Measurements from ENCODE around the gene LIN28B.

LIN28B gene

DNA sequence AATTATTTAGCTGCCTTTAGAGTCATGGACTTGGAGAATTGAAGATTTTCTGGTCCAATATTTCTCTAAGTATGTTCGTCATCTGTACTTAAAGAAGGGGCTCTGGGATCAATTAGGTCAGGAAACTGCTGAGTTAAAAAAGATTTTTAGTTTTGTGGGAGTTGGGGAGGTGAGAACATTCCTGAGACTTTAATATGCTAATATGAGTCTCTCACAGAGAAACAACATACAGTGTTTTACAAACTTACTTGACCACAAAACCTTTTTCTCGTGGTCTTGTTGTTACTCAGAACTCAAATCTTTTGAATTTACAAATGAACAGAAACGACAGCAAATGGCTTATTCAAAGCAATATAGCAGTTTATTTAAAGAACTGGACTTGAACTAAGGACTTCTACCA, 67.9 kb downstream of the LIN28B start:
- TF ChIP-seq GATA2 (IDR thresholded peaks at IDR 0.05; ENCODE audit: low read depth, low read length) (no peak), GATA3 (IDR thresholded peaks at IDR 0.05; ENCODE audit: low read depth, low read length) (no peak)

DNA sequence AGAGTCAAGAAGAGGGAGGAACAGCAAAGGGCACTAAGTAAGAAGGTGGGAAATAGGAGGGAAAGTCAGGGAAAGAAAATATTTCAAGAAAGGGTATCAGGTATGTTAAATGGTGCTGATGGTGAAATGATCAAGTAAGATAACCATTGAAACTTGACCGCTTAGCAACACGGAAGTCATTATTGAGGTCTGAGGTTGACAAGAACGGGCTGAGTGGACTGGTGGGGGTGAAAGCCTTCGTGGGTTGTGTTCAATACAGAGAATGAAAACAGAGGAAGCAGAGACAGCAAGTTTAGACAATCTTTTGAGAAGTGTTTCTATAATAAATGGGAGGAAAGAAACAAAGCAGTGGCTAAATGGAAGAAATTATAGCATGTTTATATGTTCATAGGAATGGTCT, 72.0 kb downstream of the LIN28B start:
- TF ChIP-seq GATA3 (IDR thresholded peaks at IDR 0.05; ENCODE audit: low read depth, low read length) (no peak), GATA2 (IDR thresholded peaks at IDR 0.05; ENCODE audit: low read depth, low read length) (no peak)

DNA sequence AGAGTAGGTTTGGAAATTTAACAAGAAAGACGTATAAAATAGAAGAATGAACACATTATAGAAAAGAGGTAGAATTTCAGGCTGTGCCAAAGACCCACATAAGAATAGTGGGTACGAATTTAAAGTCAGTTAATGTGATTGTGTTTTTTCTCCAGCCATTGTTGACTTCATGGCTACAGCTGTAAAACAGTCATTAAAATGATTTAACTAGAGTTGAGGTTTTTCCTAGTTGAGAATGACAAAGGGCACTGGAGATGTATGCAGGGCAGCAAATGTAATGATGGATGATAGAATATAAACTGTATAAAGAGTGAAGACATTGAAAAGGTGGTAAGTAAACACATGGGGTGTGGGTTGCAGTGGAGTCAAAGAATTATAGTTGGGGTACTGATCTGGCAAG, 72.7 kb downstream of the LIN28B start:
- TF ChIP-seq GATA3 (IDR thresholded peaks at IDR 0.05; ENCODE audit: low read depth, low read length) (no peak), GATA2 (IDR thresholded peaks at IDR 0.05; ENCODE audit: low read depth, low read length) (no peak)

DNA sequence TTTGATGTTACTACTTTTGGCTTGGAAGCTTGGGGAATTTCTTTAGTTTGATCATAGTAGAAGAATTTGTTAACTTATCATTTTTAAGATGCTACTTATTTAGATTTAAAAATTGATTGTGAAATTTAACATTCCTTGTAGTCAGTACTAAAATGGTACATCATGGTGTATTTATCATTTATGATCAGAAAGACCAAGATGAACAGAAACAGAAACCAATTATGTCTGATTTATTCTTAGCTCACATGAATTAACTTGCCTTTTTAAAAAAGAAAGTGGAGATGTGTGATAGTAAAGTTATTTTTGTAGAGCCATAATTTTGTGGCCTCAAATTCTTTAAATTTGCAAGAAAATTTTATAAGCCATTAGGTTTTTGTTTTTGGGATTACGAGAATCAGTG, 77.6 kb downstream of the LIN28B start:
- TF ChIP-seq GATA2 (IDR thresholded peaks at IDR 0.05; ENCODE audit: low read depth, low read length), result no peak

DNA sequence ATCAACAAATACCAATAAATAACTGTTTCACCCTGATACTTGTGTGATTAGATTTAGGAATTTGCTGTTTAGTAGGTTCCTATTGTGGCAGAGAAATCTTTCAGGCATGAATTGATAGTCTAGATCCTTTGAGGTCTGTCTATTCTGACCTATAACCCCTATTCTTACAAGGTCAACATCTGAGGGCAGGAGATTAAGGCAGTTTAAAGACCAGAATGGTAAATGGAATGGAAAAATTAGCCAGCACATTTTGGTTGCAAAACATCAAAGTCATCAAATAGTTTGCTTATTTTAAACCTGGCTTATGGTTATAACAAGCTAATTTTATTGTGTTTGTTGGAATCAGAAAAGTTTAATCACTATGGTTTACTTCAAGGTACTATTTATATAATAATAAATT, 78.4 kb downstream of the LIN28B start:
- no peak for TF ChIP-seq GATA2 (IDR thresholded peaks at IDR 0.05; ENCODE audit: low read depth, low read length)
- TF ChIP-seq GATA3 (IDR thresholded peaks at IDR 0.05; ENCODE audit: low read depth, low read length), result no peak

DNA sequence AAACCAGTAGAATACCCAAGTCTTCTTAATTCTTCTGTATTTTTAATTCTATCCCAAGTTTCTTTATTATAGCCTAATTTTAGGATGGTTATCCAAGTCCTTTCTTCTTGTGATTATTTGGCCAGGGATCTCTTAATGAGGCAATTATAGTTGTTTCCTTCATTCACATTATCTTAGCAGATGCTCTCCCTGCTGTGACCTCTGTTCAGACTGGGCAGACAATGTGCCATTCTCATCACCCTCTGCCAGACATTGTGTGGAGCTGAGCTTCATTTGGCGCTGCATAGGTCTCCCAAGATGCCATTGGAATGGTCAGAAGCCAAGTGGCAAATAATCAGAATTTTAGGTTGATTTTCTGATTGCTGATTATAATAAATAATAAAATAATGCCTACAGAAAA, 79.4 kb downstream of the LIN28B start:
- no peak for TF ChIP-seq GATA3 (IDR thresholded peaks at IDR 0.05; ENCODE audit: low read depth, low read length)
- TF ChIP-seq GATA2 (IDR thresholded peaks at IDR 0.05; ENCODE audit: low read depth, low read length), result no peak

DNA sequence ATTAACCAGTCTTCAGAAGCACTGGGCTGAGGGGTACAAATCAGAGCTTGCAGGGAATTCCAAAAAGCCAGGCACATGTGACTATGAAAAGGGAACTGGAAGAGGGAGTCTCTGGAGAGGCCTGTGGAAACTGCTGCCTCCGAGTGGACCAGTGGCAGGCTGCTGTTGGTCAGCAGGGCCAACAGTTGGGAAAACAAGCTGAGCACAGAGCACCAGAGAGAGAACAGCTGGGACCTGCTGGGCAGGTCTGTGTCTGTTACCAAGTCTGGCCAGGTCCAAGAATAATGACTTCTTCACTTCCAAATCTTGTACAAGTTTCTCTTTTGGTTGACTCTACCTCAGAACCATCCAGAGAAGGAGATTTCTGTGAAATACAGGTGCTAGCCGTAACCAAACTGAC, 81.4 kb downstream of the LIN28B start:
- TF ChIP-seq GATA3 (IDR thresholded peaks at IDR 0.05; ENCODE audit: low read depth, low read length) (no peak), GATA2 (IDR thresholded peaks at IDR 0.05; ENCODE audit: low read depth, low read length) (no peak)

DNA sequence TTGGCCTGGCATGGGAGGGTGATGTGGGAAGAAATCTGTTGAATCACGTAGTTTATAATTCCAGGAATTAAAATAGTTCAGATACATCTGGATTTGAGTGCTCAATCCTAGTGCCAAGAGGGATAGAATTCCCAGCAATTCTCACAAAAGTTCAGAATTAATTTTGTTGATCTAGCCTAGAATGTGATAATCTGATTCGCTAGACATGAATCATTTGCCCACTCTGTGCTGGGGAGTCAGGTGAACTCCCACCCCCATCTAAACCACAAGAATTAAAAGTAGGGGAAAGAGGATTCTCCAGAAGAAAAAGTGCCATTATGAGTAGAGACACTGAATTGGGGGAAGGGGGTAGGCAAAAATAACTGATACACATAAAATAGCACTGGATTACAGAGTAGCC, 85.0 kb downstream of the LIN28B start:
- TF ChIP-seq GATA2 (IDR thresholded peaks at IDR 0.05; ENCODE audit: low read depth, low read length) (no peak), GATA3 (IDR thresholded peaks at IDR 0.05; ENCODE audit: low read depth, low read length) (no peak)

DNA sequence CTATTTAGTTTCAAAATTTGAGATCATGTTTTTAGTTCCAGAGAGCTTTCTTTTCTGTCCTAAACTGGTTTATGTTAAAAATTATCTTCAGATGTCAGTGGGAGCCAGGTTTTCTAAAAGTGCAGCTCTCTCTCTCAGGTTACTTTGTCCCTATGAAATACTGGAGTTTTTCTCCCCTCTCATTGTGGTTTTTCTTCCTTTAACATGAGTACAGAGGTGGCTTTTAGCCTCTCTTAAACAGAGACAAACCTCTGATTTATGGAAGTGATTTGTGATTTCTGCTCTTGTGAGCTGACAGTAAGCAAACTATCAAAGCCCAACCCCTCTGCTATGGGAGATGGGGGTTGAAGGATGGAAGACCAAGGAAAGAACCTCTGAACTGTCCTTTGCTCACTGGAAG, 85.7 kb downstream of the LIN28B start:
- TF ChIP-seq GATA3 (IDR thresholded peaks at IDR 0.05; ENCODE audit: low read depth, low read length), result no peak
- no peak for TF ChIP-seq GATA2 (IDR thresholded peaks at IDR 0.05; ENCODE audit: low read depth, low read length)

DNA sequence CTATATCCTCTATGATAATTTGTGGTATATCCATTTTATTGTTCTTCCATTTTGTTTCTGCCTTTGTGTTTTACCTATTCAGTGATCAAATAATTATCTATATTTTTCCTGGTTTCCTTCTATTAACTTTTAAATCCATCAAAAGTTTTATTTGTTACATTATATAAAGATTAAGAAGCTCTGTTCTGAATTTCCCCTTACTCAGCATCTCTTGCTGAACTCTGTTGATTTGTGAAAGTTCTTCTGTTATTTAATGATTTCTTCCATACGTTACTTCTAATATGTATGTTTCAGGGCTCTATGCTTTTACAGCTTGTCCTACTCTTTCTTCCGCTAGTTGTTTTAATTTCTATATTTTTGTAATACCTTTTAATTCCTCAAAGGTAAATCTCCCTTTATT, 87.1 kb downstream of the LIN28B start:
- TF ChIP-seq GATA3 (IDR thresholded peaks at IDR 0.05; ENCODE audit: low read depth, low read length), result no peak
- TF ChIP-seq GATA2 (IDR thresholded peaks at IDR 0.05; ENCODE audit: low read depth, low read length), result no peak

DNA sequence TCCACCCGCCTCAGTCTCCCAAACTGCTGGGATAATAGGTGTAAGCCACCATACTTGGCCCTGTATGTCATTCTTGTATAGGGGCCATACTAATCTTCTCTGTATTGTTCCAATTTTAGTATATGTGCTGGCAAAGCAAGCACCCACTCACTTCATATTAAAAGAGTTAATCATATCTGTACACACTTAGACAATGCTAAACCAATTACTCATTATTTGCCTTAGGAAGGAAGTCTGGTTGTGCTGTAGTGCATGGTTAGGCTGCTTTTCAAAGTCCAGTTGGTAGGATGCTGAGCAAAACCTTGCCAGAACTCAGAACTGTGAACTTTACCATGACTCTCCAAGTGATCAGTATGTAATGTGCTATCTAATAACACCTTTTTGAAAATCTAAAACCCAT, 88.6 kb downstream of the LIN28B start:
- TF ChIP-seq GATA3 (IDR thresholded peaks at IDR 0.05; ENCODE audit: low read depth, low read length) (no peak), GATA2 (IDR thresholded peaks at IDR 0.05; ENCODE audit: low read depth, low read length) (no peak)

DNA sequence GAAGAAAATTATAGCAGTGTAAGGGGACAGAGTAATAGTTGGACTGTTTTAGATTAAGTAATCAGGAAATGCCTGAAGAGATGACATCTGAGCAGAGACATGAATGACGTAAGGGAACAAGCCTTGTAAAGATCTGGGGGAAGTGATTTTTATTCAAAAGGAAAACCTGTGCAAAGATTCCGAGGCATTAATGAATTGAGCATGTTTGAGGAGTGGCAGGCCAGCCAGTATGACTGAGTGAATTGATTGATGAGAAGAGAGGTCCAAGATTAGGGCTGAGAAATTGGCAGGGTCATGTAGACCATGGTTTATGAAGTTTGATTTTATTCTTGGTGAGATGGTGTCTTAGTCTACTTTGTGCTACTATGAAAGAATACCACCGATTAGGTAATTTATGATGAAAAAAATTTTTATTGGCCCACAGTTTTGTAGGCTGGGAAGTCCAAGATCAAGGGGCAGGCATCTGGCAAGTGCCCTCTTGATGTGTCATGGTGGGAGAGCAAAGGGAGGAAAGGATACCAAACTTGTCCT, 95.1 kb downstream of the LIN28B start:
- TF ChIP-seq GATA3 (IDR thresholded peaks at IDR 0.05; ENCODE audit: low read depth, low read length) (no peak), GATA2 (IDR thresholded peaks at IDR 0.05; ENCODE audit: low read depth, low read length) (no peak)

DNA sequence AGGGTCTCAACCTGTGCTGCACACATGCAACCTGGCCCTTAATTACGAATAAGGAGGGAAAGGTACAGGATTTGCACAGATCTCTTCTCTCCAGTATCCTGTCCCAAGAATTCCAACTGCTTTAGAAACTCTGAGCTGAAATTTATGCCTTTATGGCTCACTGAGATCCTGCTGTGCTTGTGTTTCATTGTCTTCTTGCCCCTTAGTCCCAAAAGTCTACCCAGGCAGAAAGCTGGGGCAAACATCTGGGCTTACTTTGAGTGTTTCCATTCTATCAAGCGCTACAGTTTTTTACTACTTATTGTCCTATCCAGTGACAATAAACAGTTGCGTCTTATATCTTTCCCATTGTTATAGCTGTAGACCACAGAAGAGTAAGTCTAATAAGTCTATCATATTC, 99.7 kb downstream of the LIN28B start:
- no peak for TF ChIP-seq GATA3 (IDR thresholded peaks at IDR 0.05; ENCODE audit: low read depth, low read length)
- TF ChIP-seq GATA2 (IDR thresholded peaks at IDR 0.05; ENCODE audit: low read depth, low read length), result no peak

DNA sequence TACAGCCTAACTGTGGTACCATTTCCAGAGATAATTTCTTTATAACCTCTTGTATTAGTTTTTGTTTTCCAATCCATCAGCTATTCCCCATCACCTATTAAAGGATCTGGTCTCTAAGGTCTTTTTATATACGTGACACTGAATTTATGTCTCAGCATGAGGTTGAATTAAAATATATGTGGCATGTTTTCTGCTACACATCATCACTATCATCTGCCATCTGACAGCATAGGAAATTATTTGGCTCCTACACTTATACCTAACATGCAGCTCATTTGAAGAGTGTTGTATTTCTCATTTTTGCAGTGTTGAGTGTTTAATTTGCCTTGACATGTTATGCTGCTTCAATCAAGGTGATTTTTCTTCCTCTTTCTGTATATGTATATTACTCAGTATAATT, 100.3 kb downstream of the LIN28B start:
- TF ChIP-seq GATA2 (IDR thresholded peaks at IDR 0.05; ENCODE audit: low read depth, low read length), result no peak
- TF ChIP-seq GATA3 (IDR thresholded peaks at IDR 0.05; ENCODE audit: low read depth, low read length), result no peak

DNA sequence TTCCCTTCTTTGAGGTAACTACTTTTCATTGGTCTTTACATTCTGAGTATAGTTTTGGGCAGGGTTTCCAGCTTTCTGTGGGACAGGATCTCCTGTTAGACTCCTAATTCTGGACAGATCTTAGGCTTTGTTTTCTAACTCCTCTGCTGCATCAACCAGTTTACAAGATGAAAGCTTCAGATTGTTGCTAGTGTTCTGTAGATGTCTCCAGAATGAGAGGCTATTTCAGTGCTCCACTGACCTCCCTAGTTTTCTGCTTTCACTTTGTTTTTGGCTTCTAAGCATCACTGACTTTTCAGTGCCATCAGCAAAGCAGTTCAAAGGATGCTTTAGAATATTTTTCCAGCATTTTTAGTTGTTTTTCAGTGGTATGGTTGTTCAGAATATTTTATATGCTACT, 101.4 kb downstream of the LIN28B start:
- TF ChIP-seq GATA2 (IDR thresholded peaks at IDR 0.05; ENCODE audit: low read depth, low read length) (no peak), GATA3 (IDR thresholded peaks at IDR 0.05; ENCODE audit: low read depth, low read length) (no peak)

DNA sequence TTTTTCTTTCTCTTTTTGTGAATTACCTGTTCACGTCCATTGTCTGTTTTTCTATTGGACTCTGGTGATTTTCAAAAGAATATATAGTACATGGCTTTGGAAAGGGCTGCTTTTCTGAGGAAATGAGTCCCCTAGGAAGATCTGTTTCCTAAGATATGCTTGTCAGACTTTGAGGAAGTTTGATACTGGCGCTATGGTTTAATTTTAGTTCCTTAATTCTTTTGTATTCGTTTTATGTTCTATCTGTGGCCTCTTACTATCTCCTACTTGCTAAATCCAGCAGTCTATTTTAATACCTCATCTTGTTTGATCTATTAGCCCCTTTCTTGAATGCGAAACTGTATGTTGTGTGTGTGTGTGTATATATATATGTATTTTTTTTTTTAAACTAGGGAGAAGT, 101.9 kb downstream of the LIN28B start:
- TF ChIP-seq GATA3 (IDR thresholded peaks at IDR 0.05; ENCODE audit: low read depth, low read length) (no peak), GATA2 (IDR thresholded peaks at IDR 0.05; ENCODE audit: low read depth, low read length) (no peak)

Measured in SH-SY5Y (cell line).